Tibial nerve (tissue), 4 donors: ENCODE data around the gene TMEM238L.

Experiments
- EP300 ChIP-seq, 2 donors: sonication (generic); formaldehyde crosslinking; IDR thresholded peaks; one replicate each; pipeline ENCODE4 v1.6.1; 2017; ENCODE audit warnings: antibody characterized with exemption in 2 of 2, mild to moderate bottlenecking in 1 of 2
- POLR2A ChIP-seq, 2 donors: fragments of 450-650 bp; IDR thresholded peaks; one replicate each; pipeline ENCODE4 v1.6.1; 2017; ENCODE audit warnings: antibody characterized with exemption in 2 of 2, mild to moderate bottlenecking in 2 of 2, moderate library complexity in 2 of 2
- TF ChIP-seq, protein P1 (sequence below), 5 experiments: fragments of 200-600 bp in 3 of 5; fragments of 450-650 bp in 2 of 5; sonication (generic) in 3 of 5; IDR thresholded peaks; one replicate each; pipeline ENCODE4 v1.5.1; 2016 to 2019; ENCODE audit warnings: antibody characterized with exemption in 5 of 5, mild to moderate bottlenecking in 3 of 5, moderate library complexity in 2 of 5

DNA sequence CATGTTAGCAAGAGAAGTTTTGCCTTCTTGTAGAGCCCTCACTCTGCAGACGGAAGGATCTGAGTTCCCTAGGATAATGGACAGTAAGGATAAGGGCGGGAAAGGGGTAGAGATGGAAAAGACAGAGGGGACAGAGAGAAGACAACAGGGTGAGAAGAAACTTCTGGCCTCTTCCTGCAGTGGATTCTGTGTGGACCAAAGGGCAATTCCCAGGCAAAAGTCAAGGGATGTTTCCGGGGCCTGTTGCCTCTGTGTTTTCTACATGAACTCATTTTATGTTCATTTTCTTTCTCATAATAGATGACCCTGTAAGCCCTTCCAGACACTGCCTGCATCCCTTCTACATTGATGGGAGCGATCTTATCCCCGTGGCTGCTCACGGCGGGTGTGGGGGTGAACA, 647 bp upstream of the TMEM238L start:
- TF ChIP-seq, protein P1, sequence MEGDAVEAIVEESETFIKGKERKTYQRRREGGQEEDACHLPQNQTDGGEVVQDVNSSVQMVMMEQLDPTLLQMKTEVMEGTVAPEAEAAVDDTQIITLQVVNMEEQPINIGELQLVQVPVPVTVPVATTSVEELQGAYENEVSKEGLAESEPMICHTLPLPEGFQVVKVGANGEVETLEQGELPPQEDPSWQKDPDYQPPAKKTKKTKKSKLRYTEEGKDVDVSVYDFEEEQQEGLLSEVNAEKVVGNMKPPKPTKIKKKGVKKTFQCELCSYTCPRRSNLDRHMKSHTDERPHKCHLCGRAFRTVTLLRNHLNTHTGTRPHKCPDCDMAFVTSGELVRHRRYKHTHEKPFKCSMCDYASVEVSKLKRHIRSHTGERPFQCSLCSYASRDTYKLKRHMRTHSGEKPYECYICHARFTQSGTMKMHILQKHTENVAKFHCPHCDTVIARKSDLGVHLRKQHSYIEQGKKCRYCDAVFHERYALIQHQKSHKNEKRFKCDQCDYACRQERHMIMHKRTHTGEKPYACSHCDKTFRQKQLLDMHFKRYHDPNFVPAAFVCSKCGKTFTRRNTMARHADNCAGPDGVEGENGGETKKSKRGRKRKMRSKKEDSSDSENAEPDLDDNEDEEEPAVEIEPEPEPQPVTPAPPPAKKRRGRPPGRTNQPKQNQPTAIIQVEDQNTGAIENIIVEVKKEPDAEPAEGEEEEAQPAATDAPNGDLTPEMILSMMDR (IDR thresholded peaks at IDR 0.05): no peak
- no peak for TF ChIP-seq POLR2A (IDR thresholded peaks at IDR 0.05)
- TF ChIP-seq EP300 (IDR thresholded peaks at IDR 0.05): no peak
